GM12878 (cell line): ENCODE data around the gene PKHD1. TPM values are rescaled to one million over a fixed set of nuclear protein-coding genes. Genes with fewer than 3 reads are reported as not detected.

Experiments
- ATAC-seq: fragments of 200-7000 bp; cut with Tn5 transposase; 3 replicates; pipeline ENCODE4 v1.9.1; 2020; ENCODE audit warnings: mild to moderate bottlenecking, moderate library complexity
- BruUV-seq: library from RNA; stranded (reverse); fragments of 400-500 nt; replicated peaks from 2 replicates; lab custom pipeline; 2021; lab: Mats Ljungman, UMichigan
- CTCF ChIA-PET: fragments of 300-600 bp; sonication (Branson Sonifier 250); formaldehyde crosslinking; extraction: SDS; loops from one replicate; lab custom pipeline; 2021; ENCODE audit warnings: inconsistent platforms; lab: Yijun Ruan, JAX
- POLR2A ChIA-PET: fragments of 350-600 bp; formaldehyde crosslinking; extraction: SDS; loops from one replicate; lab custom pipeline; 2021; ENCODE audit warnings: inconsistent platforms; lab: Charles Lee
- RAD21 ChIA-PET: fragments of 300-600 bp; sonication (Branson Sonifier 250); formaldehyde crosslinking; loops from one replicate; lab custom pipeline; 2023; ENCODE audit warnings: antibody characterized with exemption; ENCODE audit not compliant: unreplicated experiment; lab: Charles Lee
- SMC1A ChIA-PET: fragments of 300-600 bp; sonication (Branson Sonifier 250); formaldehyde crosslinking; loops from one replicate; lab custom pipeline; 2023; ENCODE audit not compliant: unreplicated experiment, uncharacterized antibody; lab: Charles Lee
- DNase-seq: peaks from one replicate; pipeline ENCODE4 v3.0.0-alpha.2; 2011; ENCODE audit warnings: low read depth, low spot score
- FAIRE-seq: peaks from 3 replicates; lab custom pipeline; 2011; peaks lifted over from hg19 to GRCh38; lab: Jason Lieb, UNC
- H2AFZ ChIP-seq: 2 replicates; pipeline ENCODE4 v1.6.0; 2011; ENCODE audit warnings: low read depth, low read length, control low read depth; ENCODE audit not compliant: control insufficient read depth
- H3K27ac ChIP-seq: 2 replicates; pipeline ENCODE4 v1.5.1; 2011; ENCODE audit warnings: control low read depth; ENCODE audit not compliant: control insufficient read depth, insufficient read depth
- H3K27me3 ChIP-seq, 2 experiments: replicated peaks in 1 of 2; 2 replicates each; pipeline versions ENCODE4 v1.6.0 to v1.6.1; 2011; ENCODE audit warnings: low read length in 1 of 2; ENCODE audit not compliant: control insufficient read depth in 2 of 2, insufficient read depth in 2 of 2
- H3K36me3 ChIP-seq, 2 experiments: 2 replicates each; pipeline ENCODE4 v1.5.1; 2011; ENCODE audit warnings: low read length in 1 of 2; ENCODE audit not compliant: control insufficient read depth in 2 of 2, insufficient read depth in 2 of 2
- H3K4me1 ChIP-seq: 2 replicates; pipeline ENCODE4 v1.6.1; 2011; ENCODE audit warnings: mild to moderate bottlenecking, low read length, moderate library complexity, mixed read lengths; ENCODE audit not compliant: control insufficient read depth, insufficient read depth
- H3K4me2 ChIP-seq: 2 replicates; pipeline ENCODE4 v1.6.0; 2011; ENCODE audit warnings: control low read depth; ENCODE audit not compliant: control insufficient read depth, insufficient read depth
- H3K4me3 ChIP-seq: fragments of 200-600 bp; sonication (generic); 2 replicates; pipeline ENCODE4 v1.5.1; 2016
- H3K79me2 ChIP-seq: 2 replicates; pipeline ENCODE4 v1.6.0; 2011; ENCODE audit warnings: low read length; ENCODE audit not compliant: control insufficient read depth, insufficient read depth
- H3K9ac ChIP-seq: 2 replicates; pipeline ENCODE4 v1.8.0; 2011; ENCODE audit warnings: low read length, control low read depth, mixed read lengths; ENCODE audit not compliant: control insufficient read depth, insufficient read depth
- H3K9me3 ChIP-seq: replicated peaks from 3 replicates; pipeline ENCODE4 v1.5.1; 2011; ENCODE audit warnings: mild to moderate bottlenecking, low read length; ENCODE audit not compliant: control insufficient read depth, insufficient read depth
- H4K20me1 ChIP-seq: 2 replicates; pipeline ENCODE4 v1.6.0; 2011; ENCODE audit not compliant: control insufficient read depth, insufficient read depth
- CHD4 ChIP-seq: fragments of 200-600 bp; sonication (generic); IDR thresholded peaks from 2 replicates; pipeline ENCODE4 v1.6.1; 2016; ENCODE audit warnings: mild to moderate bottlenecking
- FOXK2 ChIP-seq: fragments of 450-650 bp; IDR thresholded peaks from 2 replicates; pipeline ENCODE4 v1.6.1; 2017; ENCODE audit warnings: mild to moderate bottlenecking, moderate library complexity
- FOXM1 ChIP-seq: IDR thresholded peaks from 2 replicates; pipeline ENCODE4 v1.6.1; 2012; ENCODE audit warnings: low read depth, mild to moderate bottlenecking, inconsistent platforms, low read length, moderate library complexity
- MYC ChIP-seq: IDR thresholded peaks from 2 replicates; pipeline ENCODE4 v1.6.1; 2011; ENCODE audit warnings: mild to moderate bottlenecking, low read length, moderate library complexity, inconsistent platforms; ENCODE audit not compliant: insufficient read depth, insufficient replicate concordance, insufficient read length, severe bottlenecking
- NR2C1 ChIP-seq: fragments of 450-650 bp; IDR thresholded peaks from 2 replicates; pipeline ENCODE4 v1.6.1; 2017; ENCODE audit warnings: antibody characterized with exemption, mild to moderate bottlenecking, moderate library complexity
- REST ChIP-seq: IDR thresholded peaks from 2 replicates; pipeline ENCODE4 v1.6.1; 2012; ENCODE audit warnings: mild to moderate bottlenecking, low read depth, low read length
- WRNIP1 ChIP-seq: IDR thresholded peaks from 2 replicates; pipeline ENCODE4 v1.6.1; 2011; ENCODE audit warnings: low read depth, low read length, improper control_type of control experiment, borderline replicate concordance
- ZNF592 ChIP-seq: fragments of 450-650 bp; IDR thresholded peaks from 2 replicates; pipeline ENCODE4 v1.6.1; 2017; ENCODE audit warnings: mild to moderate bottlenecking, moderate library complexity
- in situ Hi-C: fragments of 300-500 bp; cut with MboI; formaldehyde crosslinking; loops from 9 replicates; pipeline ENCODE4 v1.14.3; 2018; ENCODE audit warnings: mixed read lengths
- intact Hi-C: fragments of 100-400 bp; cut with micrococcal nuclease; formaldehyde crosslinking; loops from one replicate; pipeline ENCODE4 v1.14.2; 2022; ENCODE audit not compliant: unreplicated experiment
- polyA plus RNA-seq, 11 experiments: library from polyadenylated mRNA; depleted of rRNA in 4 of 11; unstranded in 6 of 11; stranded (reverse) in 5 of 11; fragments of >200 nt; fragmentation: Nextera tagmentation in 4 of 11; fragmentation: Illumina TruSeq in 1 of 11; extraction: Ambion mirVana in 4 of 11; extraction: Trizol in 1 of 11; gene quantifications; 1 replicate in 1 of 11; 2 replicates in 10 of 11; pipeline versions ENCODE4 v1.2.1 to v1.2.3, GENCODE V29; 2011 to 2016; ENCODE audit warnings: inconsistent platforms in 2 of 11, missing spikeins in 2 of 11, low read depth in 1 of 11
- total RNA-seq, 4 experiments: library from RNA; depleted of rRNA in 3 of 4; stranded (reverse); fragments of >200 nt in 3 of 4; fragmentation: Illumina TruSeq in 1 of 4; extraction: Trizol in 1 of 4; gene quantifications; 2 replicates each; pipeline versions ENCODE4 v1.2.1 to v1.2.3, GENCODE V29; 2013 to 2021

The PKHD1 gene
- total and polyA plus RNA-seq, 10 of the 15 experiments (the other 5 are each of a cell fraction or from before 2014, with no cell fraction given) = under 0.01 to 0.90 (median 0.02) TPM; not detected in 1

- ATAC-seq = no peak
- in situ Hi-C loops (no loop called here), intact Hi-C loops (loop anchor here (10.0 kb wide), 1 partner anchor 408 kb away; no protein-coding TSS in a partner anchor)
- Histone ChIP-seq H3K36me3 (no peaks in the 10 kb centered on the region), H4K20me1 (no peaks in the 10 kb centered on the region), H3K9me3 (no peaks in the 10 kb centered on the region), H3K9ac (no peak overlapping the region), H3K4me2 (no peak overlapping the region), H3K27ac (no peak overlapping the region), H3K4me1 (no peaks in the 10 kb centered on the region), H3K4me3 (no peak overlapping the region), H3K27me3 (peaks cover 0 to 3% of the 10 kb centered on the region in 2 experiments; a peak in 1 of 4 replicates), H2AFZ (no peak overlapping the region), H3K79me2 (no peaks in the 10 kb centered on the region)
- BruUV-seq = no TSS peak
- DNase-seq = no peak
- RAD21 ChIA-PET = interaction anchor here (1.2 to 3.2 kb wide), 2 partner anchors 23 to 98 kb away, joined by 3 to 13 read pairs; no protein-coding TSS in a partner anchor
- no peak for FAIRE-seq
- POLR2A ChIA-PET = no interaction called here
- CTCF ChIA-PET = interaction anchor here (0.6 to 2.3 kb wide), 6 partner anchors 19 to 325 kb away, joined by 3 to 7 read pairs (median 4); no protein-coding TSS in a partner anchor
- SMC1A ChIA-PET = interaction anchor here (1.2 to 3.3 kb wide), 6 partner anchors 9 to 98 kb away, joined by 3 to 9 read pairs (median 5); no protein-coding TSS in a partner anchor
- TF ChIP-seq FOXK2 = no peak
- TF ChIP-seq ZNF592 = no peak
- TF ChIP-seq REST = no peak
- no peak for TF ChIP-seq NR2C1
- TF ChIP-seq CHD4 = no peak
- no peak for TF ChIP-seq MYC
- TF ChIP-seq WRNIP1 = no peak
- TF ChIP-seq FOXM1 = no peak
Observed at GRCh38 chr6:51953246-51953645, 134.2 kb downstream of the PKHD1 start.
